GM12878 (cell line): ENCODE results near the gene TECTA. TPM values are rescaled to one million over a fixed set of nuclear protein-coding genes. Genes with fewer than 3 reads are reported as not detected.

Source experiments
- ATAC-seq: fragments of 200-7000 bp; cut with Tn5 transposase; 3 replicates; pipeline ENCODE4 v1.9.1; 2020; ENCODE audit warnings: mild to moderate bottlenecking, moderate library complexity
- BruUV-seq: library from RNA; stranded (reverse); fragments of 400-500 nt; replicated peaks from 2 replicates; lab custom pipeline; 2021; lab: Mats Ljungman, UMichigan
- CTCF ChIA-PET: fragments of 300-600 bp; sonication (Branson Sonifier 250); formaldehyde crosslinking; extraction: SDS; loops from one replicate; lab custom pipeline; 2021; ENCODE audit warnings: inconsistent platforms; lab: Yijun Ruan, JAX
- POLR2A ChIA-PET: fragments of 350-600 bp; formaldehyde crosslinking; extraction: SDS; loops from one replicate; lab custom pipeline; 2021; ENCODE audit warnings: inconsistent platforms; lab: Charles Lee
- RAD21 ChIA-PET: fragments of 300-600 bp; sonication (Branson Sonifier 250); formaldehyde crosslinking; loops from one replicate; lab custom pipeline; 2023; ENCODE audit warnings: antibody characterized with exemption; ENCODE audit not compliant: unreplicated experiment; lab: Charles Lee
- SMC1A ChIA-PET: fragments of 300-600 bp; sonication (Branson Sonifier 250); formaldehyde crosslinking; loops from one replicate; lab custom pipeline; 2023; ENCODE audit not compliant: unreplicated experiment, uncharacterized antibody; lab: Charles Lee
- DNase-seq: peaks from one replicate; pipeline ENCODE4 v3.0.0-alpha.2; 2011; ENCODE audit warnings: low read depth, low spot score
- FAIRE-seq: peaks from 3 replicates; lab custom pipeline; 2011; peaks lifted over from hg19 to GRCh38; lab: Jason Lieb, UNC
- H2AFZ ChIP-seq: 2 replicates; pipeline ENCODE4 v1.6.0; 2011; ENCODE audit warnings: low read depth, low read length, control low read depth; ENCODE audit not compliant: control insufficient read depth
- H3K27ac ChIP-seq: 2 replicates; pipeline ENCODE4 v1.5.1; 2011; ENCODE audit warnings: control low read depth; ENCODE audit not compliant: control insufficient read depth, insufficient read depth
- H3K27me3 ChIP-seq, 2 experiments: replicated peaks in 1 of 2; 2 replicates each; pipeline versions ENCODE4 v1.6.0 to v1.6.1; 2011; ENCODE audit warnings: low read length in 1 of 2; ENCODE audit not compliant: control insufficient read depth in 2 of 2, insufficient read depth in 2 of 2
- H3K36me3 ChIP-seq, 2 experiments: 2 replicates each; pipeline ENCODE4 v1.5.1; 2011; ENCODE audit warnings: low read length in 1 of 2; ENCODE audit not compliant: control insufficient read depth in 2 of 2, insufficient read depth in 2 of 2
- H3K4me1 ChIP-seq: 2 replicates; pipeline ENCODE4 v1.6.1; 2011; ENCODE audit warnings: mild to moderate bottlenecking, low read length, moderate library complexity, mixed read lengths; ENCODE audit not compliant: control insufficient read depth, insufficient read depth
- H3K4me2 ChIP-seq: 2 replicates; pipeline ENCODE4 v1.6.0; 2011; ENCODE audit warnings: control low read depth; ENCODE audit not compliant: control insufficient read depth, insufficient read depth
- H3K4me3 ChIP-seq: fragments of 200-600 bp; sonication (generic); 2 replicates; pipeline ENCODE4 v1.5.1; 2016
- H3K79me2 ChIP-seq: 2 replicates; pipeline ENCODE4 v1.6.0; 2011; ENCODE audit warnings: low read length; ENCODE audit not compliant: control insufficient read depth, insufficient read depth
- H3K9ac ChIP-seq: 2 replicates; pipeline ENCODE4 v1.8.0; 2011; ENCODE audit warnings: low read length, control low read depth, mixed read lengths; ENCODE audit not compliant: control insufficient read depth, insufficient read depth
- H3K9me3 ChIP-seq: replicated peaks from 3 replicates; pipeline ENCODE4 v1.5.1; 2011; ENCODE audit warnings: mild to moderate bottlenecking, low read length; ENCODE audit not compliant: control insufficient read depth, insufficient read depth
- H4K20me1 ChIP-seq: 2 replicates; pipeline ENCODE4 v1.6.0; 2011; ENCODE audit not compliant: control insufficient read depth, insufficient read depth
- ATF2 ChIP-seq: IDR thresholded peaks from 2 replicates; pipeline ENCODE4 v1.6.1; 2012; ENCODE audit warnings: low read length, inconsistent platforms
- ATF3 ChIP-seq: IDR thresholded peaks from 2 replicates; pipeline ENCODE4 v1.6.1; 2011; ENCODE audit warnings: low read depth, mild to moderate bottlenecking, low read length, moderate library complexity, borderline replicate concordance; ENCODE audit errors: extremely low read depth
- EGR1 ChIP-seq, 2 experiments: IDR thresholded peaks; 1 replicate in 1 of 2; 2 replicates in 1 of 2; pipeline ENCODE4 v1.6.1; 2011 to 2012; ENCODE audit warnings: low read depth in 2 of 2, low read length in 2 of 2, borderline replicate concordance in 1 of 2, mild to moderate bottlenecking in 1 of 2, moderate library complexity in 1 of 2
- FOXK2 ChIP-seq: fragments of 450-650 bp; IDR thresholded peaks from 2 replicates; pipeline ENCODE4 v1.6.1; 2017; ENCODE audit warnings: mild to moderate bottlenecking, moderate library complexity
- HDGF ChIP-seq: fragments of 450-650 bp; IDR thresholded peaks from 2 replicates; pipeline ENCODE4 v1.6.1; 2016; ENCODE audit warnings: antibody characterized with exemption
- KAT2A ChIP-seq: conservative IDR thresholded peaks from 2 replicates; pipeline ENCODE4 v1.6.1; 2011; ENCODE audit warnings: low read depth, low read length; ENCODE audit not compliant: control insufficient read depth
- PAX5 ChIP-seq: IDR thresholded peaks from 2 replicates; pipeline ENCODE4 v1.6.1; 2011; ENCODE audit warnings: low read depth, low read length, borderline replicate concordance
- RELB ChIP-seq: fragments of 450-650 bp; IDR thresholded peaks from 2 replicates; pipeline ENCODE4 v1.6.1; 2017; ENCODE audit warnings: low read depth, mild to moderate bottlenecking, moderate library complexity
- RFX5 ChIP-seq: IDR thresholded peaks from 2 replicates; pipeline ENCODE4 v1.6.1; 2011; ENCODE audit warnings: low read depth, low read length, improper control_type of control experiment
- SKIL ChIP-seq: fragments of 450-650 bp; IDR thresholded peaks from 2 replicates; pipeline ENCODE4 v1.6.1; 2017; ENCODE audit warnings: mild to moderate bottlenecking, low read depth, inconsistent platforms; ENCODE audit not compliant: poor library complexity, severe bottlenecking
- TAF1 ChIP-seq: IDR thresholded peaks from 2 replicates; pipeline ENCODE4 v1.6.1; 2011; ENCODE audit warnings: mild to moderate bottlenecking, low read depth, low read length, borderline replicate concordance
- WGBS: methylation state at CpG from one replicate; pipeline ENCODE4 v1.1.6; 2016; ENCODE audit warnings: low lambda C conversion rate; ENCODE audit not compliant: insufficient replicate concordance, insufficient coverage; ENCODE audit errors: missing lambda C conversion rate; 5-methylcytosine and 5-hydroxymethylcytosine counted together
- in situ Hi-C: fragments of 300-500 bp; cut with MboI; formaldehyde crosslinking; loops from 9 replicates; pipeline ENCODE4 v1.14.3; 2018; ENCODE audit warnings: mixed read lengths
- intact Hi-C: fragments of 100-400 bp; cut with micrococcal nuclease; formaldehyde crosslinking; loops from one replicate; pipeline ENCODE4 v1.14.2; 2022; ENCODE audit not compliant: unreplicated experiment
- polyA plus RNA-seq, 11 experiments: library from polyadenylated mRNA; depleted of rRNA in 4 of 11; unstranded in 6 of 11; stranded (reverse) in 5 of 11; fragments of >200 nt; fragmentation: Nextera tagmentation in 4 of 11; fragmentation: Illumina TruSeq in 1 of 11; extraction: Ambion mirVana in 4 of 11; extraction: Trizol in 1 of 11; gene quantifications; 1 replicate in 1 of 11; 2 replicates in 10 of 11; pipeline versions ENCODE4 v1.2.1 to v1.2.3, GENCODE V29; 2011 to 2016; ENCODE audit warnings: inconsistent platforms in 2 of 11, missing spikeins in 2 of 11, low read depth in 1 of 11
- total RNA-seq, 4 experiments: library from RNA; depleted of rRNA in 3 of 4; stranded (reverse); fragments of >200 nt in 3 of 4; fragmentation: Illumina TruSeq in 1 of 4; extraction: Trizol in 1 of 4; gene quantifications; 2 replicates each; pipeline versions ENCODE4 v1.2.1 to v1.2.3, GENCODE V29; 2013 to 2021

Gene TECTA
- total and polyA plus RNA-seq, 10 of the 15 experiments (the other 5 are each of a cell fraction or from before 2014, with no cell fraction given) = under 0.01 to 0.14 (median 0.05) TPM; not detected in 1

GRCh38 chr11:121071846-121072450 is 29.1 kb upstream of the TECTA start:
- Histone ChIP-seq H3K4me1 (peaks cover 14% of the 10 kb centered on the region; the same call in 1 of the 2 replicates), H3K27me3 (no peaks in the 10 kb centered on the region), H3K9me3 (no peaks in the 10 kb centered on the region; the same call in 2 of the 3 replicates), H2AFZ (no peak overlapping the region), H3K36me3 (no peaks in the 10 kb centered on the region; a peak in 1 of 4 replicates), H3K79me2 (no peaks in the 10 kb centered on the region), H3K4me2 (no peak overlapping the region), H4K20me1 (no peaks in the 10 kb centered on the region), H3K27ac (no peak overlapping the region), H3K9ac (no peak overlapping the region)
- in situ Hi-C loops = no loop called here
- DNase-seq (no peak), FAIRE-seq (no peak), ATAC-seq (no peak)
- ChIA-PET SMC1A (interaction anchor here (0.6 kb wide), 1 partner anchor 242 kb away, joined by 3 read pairs; no protein-coding TSS in a partner anchor), CTCF (no interaction called here)
- WGBS = 96% methylated on average over 5 of the region's 5 CpGs
- BruUV-seq = no TSS peak
- intact Hi-C loops = no loop called here
- TF ChIP-seq FOXK2 (no peak), PAX5 (no peak), ATF2 (no peak), HDGF (no peak), RFX5 (no peak)
- TF ChIP-seq, all 136 proteins: peak for 0
- ChIA-PET POLR2A (no interaction called here), RAD21 (no interaction called here)
- H3K4me3 ChIP-seq = no peak overlapping the region

- ChIA-PET POLR2A (no interaction called here), RAD21 (no interaction called here), SMC1A (no interaction called here), CTCF (no interaction called here)
- DNase-seq (no peak), ATAC-seq (no peak), FAIRE-seq (no peak)
- H3K27ac ChIP-seq = no peak overlapping the region
- H3K9me3 ChIP-seq = no peaks in the 10 kb centered on the region
- no peaks in the 10 kb centered on the region for H3K36me3 ChIP-seq
- no peak overlapping the region for H3K9ac ChIP-seq
- no peak overlapping the region for H3K4me2 ChIP-seq
- no peak overlapping the region for H3K4me3 ChIP-seq
- no peaks in the 10 kb centered on the region for H3K79me2 ChIP-seq
- H2AFZ ChIP-seq = no peak overlapping the region
- H3K27me3 ChIP-seq = no peaks in the 10 kb centered on the region
- in situ Hi-C loops (no loop called here), intact Hi-C loops (no loop called here)
- WGBS = 97% methylated on average over 3 of the region's 3 CpGs
- no peaks in the 10 kb centered on the region for H4K20me1 ChIP-seq
- no TSS peak for BruUV-seq
- H3K4me1 ChIP-seq = no peaks in the 10 kb centered on the region
- no peak for TF ChIP-seq EGR1 (IDR thresholded peaks at IDR 0.05; ENCODE audit: borderline replicate concordance in 1 of 2, low read depth in 2 of 2, low read length in 2 of 2)
- no peak for TF ChIP-seq SKIL
- TF ChIP-seq KAT2A = no peak
- no peak for TF ChIP-seq TAF1
- TF ChIP-seq ATF3 = no peak
- no peak for TF ChIP-seq RELB
These were observed 19.7 kb upstream of the TECTA start for GRCh38 chr11:121081321-121081720.
